HL-60 (cell line): ENCODE measurements around the gene RERE.

Source experiments
- DNase-seq, 2 experiments: peaks; one replicate each; pipeline ENCODE4 v3.0.0-alpha.2; 2010 to 2020; ENCODE audit warnings: low read depth in 1 of 2, low spot score in 1 of 2
- H3K27ac ChIP-seq: fragments of 250-450 bp; sonication (Bioruptor Pico); replicated peaks from 2 replicates; pipeline ENCODE4 v1.5.1; 2020; ENCODE audit warnings: mild to moderate bottlenecking, moderate library complexity
- H3K27me3 ChIP-seq: fragments of 250-450 bp; sonication (Bioruptor Pico); 2 replicates; pipeline ENCODE4 v1.5.1; 2021; ENCODE audit warnings: mild to moderate bottlenecking, moderate library complexity; ENCODE audit not compliant: insufficient read depth, poor library complexity, severe bottlenecking
- H3K4me3 ChIP-seq: replicated peaks from 2 replicates; pipeline ENCODE4 v1.5.1; 2011; ENCODE audit warnings: mild to moderate bottlenecking, control low read depth, low read length; ENCODE audit not compliant: insufficient read depth
- GABPA ChIP-seq: IDR thresholded peaks from 2 replicates; pipeline ENCODE4 v1.6.1; 2012; ENCODE audit warnings: low read depth
- POLR2AphosphoS5 ChIP-seq: IDR thresholded peaks from 2 replicates; pipeline ENCODE4 v1.6.1; 2012; ENCODE audit warnings: low read depth
- SPI1 ChIP-seq: IDR thresholded peaks from 2 replicates; pipeline ENCODE4 v1.6.1; 2012; ENCODE audit warnings: low read depth, mild to moderate bottlenecking, borderline replicate concordance
- TF ChIP-seq, protein P1 (sequence below): IDR thresholded peaks from 2 replicates; pipeline ENCODE4 v1.6.1; 2012; ENCODE audit warnings: low read depth; ENCODE audit not compliant: insufficient replicate concordance
- TF ChIP-seq, protein P2 (sequence below): IDR thresholded peaks from one replicate; pipeline ENCODE4 v1.5.1; 2011; ENCODE audit warnings: low read length, control low read depth, inconsistent platforms; ENCODE audit not compliant: insufficient read depth

Gene RERE

DNA sequence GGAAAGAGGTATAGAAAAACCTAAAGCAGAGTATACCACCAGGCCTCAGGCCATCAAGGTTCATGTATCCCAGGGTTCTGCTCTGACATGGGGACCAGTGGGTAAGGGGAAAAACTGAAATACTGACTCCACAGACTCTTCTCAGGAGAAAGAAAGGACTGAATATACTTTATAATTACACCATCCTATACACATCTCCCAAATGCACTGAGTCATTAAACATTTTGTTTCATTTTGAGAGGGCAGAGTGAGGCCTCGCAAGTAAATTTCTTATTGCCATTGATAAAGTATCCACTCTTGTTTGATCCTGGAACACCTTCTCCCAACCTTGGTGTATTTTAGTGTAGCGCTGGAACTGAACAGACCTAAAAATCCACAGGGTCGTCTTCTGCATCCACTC, 251.6 kb downstream of the RERE start:
- TF ChIP-seq, protein P1, sequence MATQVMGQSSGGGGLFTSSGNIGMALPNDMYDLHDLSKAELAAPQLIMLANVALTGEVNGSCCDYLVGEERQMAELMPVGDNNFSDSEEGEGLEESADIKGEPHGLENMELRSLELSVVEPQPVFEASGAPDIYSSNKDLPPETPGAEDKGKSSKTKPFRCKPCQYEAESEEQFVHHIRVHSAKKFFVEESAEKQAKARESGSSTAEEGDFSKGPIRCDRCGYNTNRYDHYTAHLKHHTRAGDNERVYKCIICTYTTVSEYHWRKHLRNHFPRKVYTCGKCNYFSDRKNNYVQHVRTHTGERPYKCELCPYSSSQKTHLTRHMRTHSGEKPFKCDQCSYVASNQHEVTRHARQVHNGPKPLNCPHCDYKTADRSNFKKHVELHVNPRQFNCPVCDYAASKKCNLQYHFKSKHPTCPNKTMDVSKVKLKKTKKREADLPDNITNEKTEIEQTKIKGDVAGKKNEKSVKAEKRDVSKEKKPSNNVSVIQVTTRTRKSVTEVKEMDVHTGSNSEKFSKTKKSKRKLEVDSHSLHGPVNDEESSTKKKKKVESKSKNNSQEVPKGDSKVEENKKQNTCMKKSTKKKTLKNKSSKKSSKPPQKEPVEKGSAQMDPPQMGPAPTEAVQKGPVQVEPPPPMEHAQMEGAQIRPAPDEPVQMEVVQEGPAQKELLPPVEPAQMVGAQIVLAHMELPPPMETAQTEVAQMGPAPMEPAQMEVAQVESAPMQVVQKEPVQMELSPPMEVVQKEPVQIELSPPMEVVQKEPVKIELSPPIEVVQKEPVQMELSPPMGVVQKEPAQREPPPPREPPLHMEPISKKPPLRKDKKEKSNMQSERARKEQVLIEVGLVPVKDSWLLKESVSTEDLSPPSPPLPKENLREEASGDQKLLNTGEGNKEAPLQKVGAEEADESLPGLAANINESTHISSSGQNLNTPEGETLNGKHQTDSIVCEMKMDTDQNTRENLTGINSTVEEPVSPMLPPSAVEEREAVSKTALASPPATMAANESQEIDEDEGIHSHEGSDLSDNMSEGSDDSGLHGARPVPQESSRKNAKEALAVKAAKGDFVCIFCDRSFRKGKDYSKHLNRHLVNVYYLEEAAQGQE, result no peak
- TF ChIP-seq GABPA (no peak), SPI1 (no peak), POLR2AphosphoS5 (no peak)
- TF ChIP-seq, protein P2, sequence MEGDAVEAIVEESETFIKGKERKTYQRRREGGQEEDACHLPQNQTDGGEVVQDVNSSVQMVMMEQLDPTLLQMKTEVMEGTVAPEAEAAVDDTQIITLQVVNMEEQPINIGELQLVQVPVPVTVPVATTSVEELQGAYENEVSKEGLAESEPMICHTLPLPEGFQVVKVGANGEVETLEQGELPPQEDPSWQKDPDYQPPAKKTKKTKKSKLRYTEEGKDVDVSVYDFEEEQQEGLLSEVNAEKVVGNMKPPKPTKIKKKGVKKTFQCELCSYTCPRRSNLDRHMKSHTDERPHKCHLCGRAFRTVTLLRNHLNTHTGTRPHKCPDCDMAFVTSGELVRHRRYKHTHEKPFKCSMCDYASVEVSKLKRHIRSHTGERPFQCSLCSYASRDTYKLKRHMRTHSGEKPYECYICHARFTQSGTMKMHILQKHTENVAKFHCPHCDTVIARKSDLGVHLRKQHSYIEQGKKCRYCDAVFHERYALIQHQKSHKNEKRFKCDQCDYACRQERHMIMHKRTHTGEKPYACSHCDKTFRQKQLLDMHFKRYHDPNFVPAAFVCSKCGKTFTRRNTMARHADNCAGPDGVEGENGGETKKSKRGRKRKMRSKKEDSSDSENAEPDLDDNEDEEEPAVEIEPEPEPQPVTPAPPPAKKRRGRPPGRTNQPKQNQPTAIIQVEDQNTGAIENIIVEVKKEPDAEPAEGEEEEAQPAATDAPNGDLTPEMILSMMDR, result no peak
- Histone ChIP-seq H3K4me3 (no peak overlapping the region), H3K27ac (no peak overlapping the region), H3K27me3 (no peaks in the 10 kb centered on the region)
- no peak for DNase-seq

DNA sequence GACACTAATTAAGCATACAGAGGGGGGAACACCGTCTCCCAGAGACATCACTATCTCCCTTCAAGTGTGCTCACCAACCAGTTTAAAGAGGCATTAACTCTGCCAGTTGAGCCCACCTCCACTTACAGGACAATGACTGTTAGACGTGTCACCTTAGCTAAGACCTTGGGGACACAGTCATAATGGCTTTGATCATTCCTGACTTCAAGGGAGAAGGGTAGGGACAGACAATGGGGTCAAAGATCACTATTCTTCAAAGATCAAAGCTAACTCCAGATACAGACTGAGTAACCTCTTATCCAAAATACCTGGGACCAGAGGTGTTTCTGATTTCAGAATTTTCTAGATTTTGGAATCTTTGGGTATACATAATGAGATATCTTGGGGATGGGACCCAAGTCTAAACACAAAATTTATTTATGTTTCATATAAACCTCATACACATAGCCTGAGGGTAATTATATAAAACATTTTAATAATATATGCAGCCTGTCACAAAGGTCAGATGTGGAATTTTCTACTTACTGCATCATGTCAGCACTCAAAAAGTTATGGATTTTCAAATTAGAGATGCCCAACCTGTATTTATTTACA, 253.4 kb downstream of the RERE start:
- no peak overlapping the region for H3K4me3 ChIP-seq
- H3K27me3 ChIP-seq, result no peaks in the 10 kb centered on the region
- H3K27ac ChIP-seq, result no peak overlapping the region
- TF ChIP-seq, protein P2, result no peak
- TF ChIP-seq SPI1 (no peak), POLR2AphosphoS5 (no peak), GABPA (no peak)
- TF ChIP-seq, protein P1, result no peak
- DNase-seq, result no peak

DNA sequence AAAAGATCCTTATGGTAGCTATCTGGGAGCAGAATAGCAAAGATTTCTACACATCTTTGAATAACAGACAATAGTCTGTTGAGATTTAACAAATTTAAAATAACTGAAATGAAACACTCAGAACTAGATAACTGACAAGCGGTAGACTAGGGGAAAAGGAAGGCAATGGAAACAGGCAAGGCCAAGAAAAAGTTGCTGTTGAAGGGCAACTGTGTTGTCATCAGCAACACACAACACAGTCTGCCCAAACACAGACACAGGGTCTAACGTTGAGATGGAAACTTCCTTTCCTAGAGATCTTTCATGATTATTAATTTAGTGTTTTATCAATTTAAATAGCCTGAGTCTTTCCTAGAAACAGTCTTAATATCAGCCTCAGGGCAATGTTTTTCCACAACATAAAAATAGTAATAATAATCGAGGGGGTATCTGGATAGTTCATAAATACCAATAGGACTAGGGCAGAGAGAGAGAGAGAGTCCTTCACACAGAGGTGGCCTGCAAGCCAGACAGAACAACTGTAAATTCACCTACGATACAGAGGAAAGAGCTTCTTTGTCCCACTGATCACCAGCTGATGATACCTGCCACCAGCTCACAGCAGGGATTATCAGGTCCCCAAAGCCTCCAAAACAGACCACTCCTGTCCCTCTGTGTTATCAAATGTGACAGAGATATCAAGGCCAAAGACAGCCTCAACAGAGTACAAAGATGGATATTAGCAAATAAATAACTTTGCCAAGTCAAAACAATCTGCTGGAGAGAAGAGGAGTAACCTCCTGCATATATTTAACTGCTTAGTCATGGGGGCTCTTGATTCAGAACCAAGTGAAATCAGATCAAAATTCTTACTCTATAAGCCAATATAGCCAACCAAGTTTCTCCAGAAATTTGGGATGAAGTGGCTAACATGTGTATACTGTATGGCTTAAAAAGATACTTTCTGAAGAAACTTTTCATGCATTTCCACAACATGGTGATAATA, 254.3 kb downstream of the RERE start:
- DNase-seq, result no peak
- TF ChIP-seq POLR2AphosphoS5 (no peak), SPI1 (no peak), GABPA (no peak)
- TF ChIP-seq, protein P2, result no peak
- TF ChIP-seq, protein P1, result no peak
- Histone ChIP-seq H3K4me3 (no peak overlapping the region), H3K27ac (no peak overlapping the region), H3K27me3 (no peaks in the 10 kb centered on the region)
